Caki2 (cell line): ENCODE data around the gene CTPS2. TPM values are rescaled to one million over a fixed set of nuclear protein-coding genes. Genes with fewer than 3 reads are reported as not detected.
A peak's percentile ranks its signal among the peaks of the same experiment; 100 is the strongest.

ENCODE experiments used
- DNase-seq: peaks from one replicate; pipeline ENCODE4 v3.0.0-alpha.2; 2015; ENCODE audit warnings: low read depth
- in situ Hi-C: cut with HindIII; loops from 2 replicates; pipeline ENCODE4 v1.10.0; 2016; ENCODE audit warnings: low sequenced_read_pairs, low pct_unique_long_range_greater_than_20kb, mixed read lengths
- total RNA-seq: library from RNA; depleted of rRNA; stranded (reverse); fragments of >200 nt; shearing (Covaris generic); gene quantifications from 2 replicates; pipeline ENCODE4 v1.2.3, GENCODE V29; 2014; ENCODE audit warnings: low replicate concordance

The CTPS2 gene
- total RNA-seq, 1 experiment from 2014 or later = 40.9 TPM

- in situ Hi-C loops = no loop called here
- no peak for DNase-seq
Observed at GRCh38 chrX:16665089-16665488, 47.4 kb downstream of the CTPS2 start.

- DNase-seq = no peak
- in situ Hi-C loops = no loop called here
Observed at GRCh38 chrX:16664626-16665025, 47.8 kb downstream of the CTPS2 start.

GRCh38 chrX:16664074-16664473 lies 48.4 kb downstream of the CTPS2 start:
- in situ Hi-C loops = no loop called here
- no peak for DNase-seq

GRCh38 chrX:16662402-16662801 lies 50.1 kb downstream of the CTPS2 start:
- in situ Hi-C loops = no loop called here
- no peak for DNase-seq

GRCh38 chrX:16661495-16661894 lies 51.0 kb downstream of the CTPS2 start:
- DNase-seq = no peak
- in situ Hi-C loops = no loop called here

GRCh38 chrX:16659321-16659720 lies 53.1 kb downstream of the CTPS2 start:
- in situ Hi-C loops = no loop called here
- DNase-seq = no peak

- in situ Hi-C loops = no loop called here
Observed at GRCh38 chrX:16658284-16658683, 54.2 kb downstream of the CTPS2 start.

GRCh38 chrX:16654093-16654492 lies 58.4 kb downstream of the CTPS2 start:
- in situ Hi-C loops = no loop called here
- no peak for DNase-seq

More at GRCh38 chrX:16658284-16658683, 54.2 kb downstream of the CTPS2 start:
- no peak for DNase-seq

- DNase-seq = peak; percentile 21
- in situ Hi-C loops = no loop called here
Observed at GRCh38 chrX:16653424-16653823, 59.0 kb downstream of the CTPS2 start.

- in situ Hi-C loops = no loop called here
- DNase-seq = no peak
Observed at GRCh38 chrX:16651391-16652024, 61.0 kb downstream of the CTPS2 start.

- in situ Hi-C loops = no loop called here
Observed at GRCh38 chrX:16649858-16650257, 62.6 kb downstream of the CTPS2 start, which contains the start of gene S100G. Gene S100G (plus strand): TSS chrX:16650158. CDS start chrX:16651007, 849 bp downstream.

GRCh38 chrX:16646366-16647138 lies 65.9 kb downstream of the CTPS2 start:
- no peak for DNase-seq
- in situ Hi-C loops = no loop called here

More at GRCh38 chrX:16649858-16650257, 62.6 kb downstream of the CTPS2 start, which contains the start of gene S100G:
- DNase-seq = no peak

- DNase-seq = no peak
- in situ Hi-C loops = no loop called here
Observed at GRCh38 chrX:16643176-16643575, 69.3 kb downstream of the CTPS2 start.

GRCh38 chrX:16640823-16641222 lies 71.6 kb downstream of the CTPS2 start:
- in situ Hi-C loops = no loop called here
- DNase-seq = no peak

GRCh38 chrX:16639966-16640365 lies 72.5 kb downstream of the CTPS2 start:
- in situ Hi-C loops = no loop called here
- DNase-seq = no peak

- in situ Hi-C loops = no loop called here
- no peak for DNase-seq
Observed at GRCh38 chrX:16638533-16638932, 73.9 kb downstream of the CTPS2 start.

GRCh38 chrX:16635596-16635995 lies 76.9 kb downstream of the CTPS2 start:
- no peak for DNase-seq
- in situ Hi-C loops = no loop called here

GRCh38 chrX:16635040-16635439 lies 77.4 kb downstream of the CTPS2 start:
- no peak for DNase-seq
- in situ Hi-C loops = no loop called here

GRCh38 chrX:16633754-16634153 lies 78.7 kb downstream of the CTPS2 start:
- no peak for DNase-seq
- in situ Hi-C loops = no loop called here

- no peak for DNase-seq
- in situ Hi-C loops = no loop called here
Observed at GRCh38 chrX:16629909-16630308, 82.6 kb downstream of the CTPS2 start.
